Parathyroid adenoma (tissue), 2 donors: ENCODE results near the gene POLD1.

Source experiments
- H2AFZ ChIP-seq: fragments of 300-600 bp; sonication (generic); one replicate; pipeline ENCODE4 v1.7.0; 2017; ENCODE audit warnings: antibody characterized with exemption, mild to moderate bottlenecking
- H3K27ac ChIP-seq: fragments of 300-600 bp; sonication (generic); one replicate; pipeline ENCODE4 v1.7.0; 2017
- H3K27me3 ChIP-seq: fragments of 300-600 bp; sonication (generic); one replicate; pipeline ENCODE4 v1.7.0; 2017; ENCODE audit warnings: low read length; ENCODE audit not compliant: control insufficient read depth, insufficient read depth
- H3K36me3 ChIP-seq: fragments of 300-600 bp; sonication (generic); one replicate; pipeline ENCODE4 v1.7.0; 2017; ENCODE audit warnings: low read length; ENCODE audit not compliant: control insufficient read depth, insufficient read depth
- H3K4me1 ChIP-seq: fragments of 300-600 bp; sonication (generic); one replicate; pipeline ENCODE4 v1.7.0; 2017; ENCODE audit warnings: control low read depth
- H3K4me2 ChIP-seq: fragments of 300-600 bp; sonication (generic); one replicate; pipeline ENCODE4 v1.7.0; 2017; ENCODE audit warnings: low read length
- H3K4me3 ChIP-seq: fragments of 300-600 bp; sonication (generic); one replicate; pipeline ENCODE4 v1.7.0; 2017; ENCODE audit warnings: low read depth, low read length
- H3K79me2 ChIP-seq: fragments of 300-600 bp; sonication (generic); one replicate; pipeline ENCODE4 v1.7.0; 2017; ENCODE audit warnings: control low read depth
- H3K9ac ChIP-seq: fragments of 300-600 bp; sonication (generic); one replicate; pipeline ENCODE4 v1.7.0; 2017; ENCODE audit warnings: mild to moderate bottlenecking
- H3K9me3 ChIP-seq: fragments of 300-600 bp; sonication (generic); one replicate; pipeline ENCODE4 v1.7.0; 2017; ENCODE audit warnings: low read length; ENCODE audit not compliant: control insufficient read depth
- TF ChIP-seq, protein P1 (sequence below): fragments of 300-600 bp; sonication (generic); IDR thresholded peaks from one replicate; pipeline ENCODE4 v1.7.0; 2017; ENCODE audit warnings: antibody characterized with exemption, mild to moderate bottlenecking
- donor health status: primary hyperparathyroidism.

POLD1 gene

DNA sequence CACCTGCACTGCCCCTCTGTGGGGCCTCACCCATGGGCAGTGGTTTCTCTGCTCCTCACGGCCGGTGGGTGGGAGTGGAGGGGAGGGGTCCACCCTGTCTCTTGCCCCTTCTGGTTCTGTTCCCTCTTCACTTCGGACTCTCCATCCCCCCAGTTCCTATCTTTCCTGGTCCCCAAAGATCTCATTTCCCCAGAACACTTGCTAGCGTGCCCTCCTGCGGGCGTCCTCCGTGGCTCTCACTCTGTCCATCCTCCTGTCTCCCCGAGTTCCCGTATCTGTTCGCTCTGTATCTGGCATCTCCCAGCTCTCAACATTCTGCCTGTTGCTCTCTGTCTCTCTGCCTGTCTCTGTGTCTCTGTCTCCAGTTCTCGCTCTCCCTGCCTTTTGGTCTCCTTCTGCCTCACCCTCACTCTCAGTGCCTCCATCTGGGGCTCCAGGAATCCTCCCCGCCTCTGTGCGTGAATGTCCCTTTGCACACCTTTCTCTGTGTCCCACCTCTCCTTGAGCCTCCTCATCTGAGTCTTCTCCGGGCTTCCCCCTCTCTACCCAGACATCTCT is 35.0 kb downstream of the POLD1 start:
- H3K36me3 ChIP-seq: no peaks in the 10 kb centered on the region
- no peak overlapping the region for H3K4me3 ChIP-seq
- no peak overlapping the region for H2AFZ ChIP-seq
- no peak overlapping the region for H3K27ac ChIP-seq
- H3K79me2 ChIP-seq: no peaks in the 10 kb centered on the region
- no peaks in the 10 kb centered on the region for H3K4me1 ChIP-seq
- no peak overlapping the region for H3K4me2 ChIP-seq
- no peak overlapping the region for H3K9ac ChIP-seq
- H3K27me3 ChIP-seq: no peaks in the 10 kb centered on the region
- H3K9me3 ChIP-seq: no peaks in the 10 kb centered on the region
- TF ChIP-seq, protein P1, sequence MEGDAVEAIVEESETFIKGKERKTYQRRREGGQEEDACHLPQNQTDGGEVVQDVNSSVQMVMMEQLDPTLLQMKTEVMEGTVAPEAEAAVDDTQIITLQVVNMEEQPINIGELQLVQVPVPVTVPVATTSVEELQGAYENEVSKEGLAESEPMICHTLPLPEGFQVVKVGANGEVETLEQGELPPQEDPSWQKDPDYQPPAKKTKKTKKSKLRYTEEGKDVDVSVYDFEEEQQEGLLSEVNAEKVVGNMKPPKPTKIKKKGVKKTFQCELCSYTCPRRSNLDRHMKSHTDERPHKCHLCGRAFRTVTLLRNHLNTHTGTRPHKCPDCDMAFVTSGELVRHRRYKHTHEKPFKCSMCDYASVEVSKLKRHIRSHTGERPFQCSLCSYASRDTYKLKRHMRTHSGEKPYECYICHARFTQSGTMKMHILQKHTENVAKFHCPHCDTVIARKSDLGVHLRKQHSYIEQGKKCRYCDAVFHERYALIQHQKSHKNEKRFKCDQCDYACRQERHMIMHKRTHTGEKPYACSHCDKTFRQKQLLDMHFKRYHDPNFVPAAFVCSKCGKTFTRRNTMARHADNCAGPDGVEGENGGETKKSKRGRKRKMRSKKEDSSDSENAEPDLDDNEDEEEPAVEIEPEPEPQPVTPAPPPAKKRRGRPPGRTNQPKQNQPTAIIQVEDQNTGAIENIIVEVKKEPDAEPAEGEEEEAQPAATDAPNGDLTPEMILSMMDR: no peak

DNA sequence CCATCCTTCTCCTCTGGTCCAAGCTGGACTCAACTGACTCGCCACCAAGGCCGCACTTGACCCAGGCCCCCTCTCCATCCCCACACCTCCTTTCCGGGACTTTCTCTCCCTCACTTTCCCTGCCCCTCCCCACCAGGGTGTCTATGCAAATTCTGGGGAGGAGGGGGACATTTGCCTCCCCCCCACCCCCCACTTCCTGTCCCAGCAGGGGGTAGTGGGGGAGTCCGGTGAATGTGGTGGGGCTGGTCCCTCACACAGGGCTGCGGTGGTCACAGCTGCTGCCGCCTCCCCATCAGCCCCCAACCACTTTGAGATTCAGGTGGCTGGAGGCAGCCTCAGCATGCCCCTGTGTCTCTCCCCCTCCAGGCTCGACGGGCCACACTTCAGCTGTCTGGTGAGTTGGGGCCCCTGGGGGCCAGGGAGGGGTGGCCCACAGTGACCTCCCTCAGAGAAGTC is 35.5 kb downstream of the POLD1 start:
- TF ChIP-seq, protein P1: no peak
- H3K4me2 ChIP-seq: no peak overlapping the region
- no peak overlapping the region for H2AFZ ChIP-seq
- H3K4me1 ChIP-seq: no peaks in the 10 kb centered on the region
- no peaks in the 10 kb centered on the region for H3K27me3 ChIP-seq
- no peaks in the 10 kb centered on the region for H3K79me2 ChIP-seq
- H3K27ac ChIP-seq: no peak overlapping the region
- H3K9me3 ChIP-seq: no peaks in the 10 kb centered on the region
- no peaks in the 10 kb centered on the region for H3K36me3 ChIP-seq
- no peak overlapping the region for H3K4me3 ChIP-seq
- no peak overlapping the region for H3K9ac ChIP-seq

DNA sequence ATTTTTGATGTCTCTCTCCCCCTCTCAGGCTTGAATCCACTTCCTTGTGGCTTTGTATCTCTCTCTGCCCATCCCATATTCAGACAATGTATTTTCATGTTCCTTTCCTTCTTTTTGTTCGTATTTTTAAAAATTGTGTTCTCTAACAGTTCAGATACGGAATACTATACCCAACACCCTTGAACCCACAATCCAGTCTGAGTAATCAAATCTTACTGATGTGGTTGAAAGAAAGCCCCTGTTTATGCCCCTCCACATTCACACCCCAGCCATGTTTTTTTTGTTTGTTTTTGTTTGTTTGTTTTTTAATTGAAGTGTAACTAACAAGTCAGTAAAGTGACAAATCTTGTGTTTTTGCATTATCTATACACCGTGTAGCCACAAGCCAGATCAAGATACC is 36.0 kb downstream of the POLD1 start:
- TF ChIP-seq, protein P1: no peak
- no peak overlapping the region for H2AFZ ChIP-seq
- no peak overlapping the region for H3K4me3 ChIP-seq
- no peaks in the 10 kb centered on the region for H3K36me3 ChIP-seq
- no peak overlapping the region for H3K4me2 ChIP-seq
- no peaks in the 10 kb centered on the region for H3K9me3 ChIP-seq
- no peaks in the 10 kb centered on the region for H3K27me3 ChIP-seq
- H3K79me2 ChIP-seq: no peaks in the 10 kb centered on the region
- no peak overlapping the region for H3K27ac ChIP-seq
- no peak overlapping the region for H3K9ac ChIP-seq
- no peaks in the 10 kb centered on the region for H3K4me1 ChIP-seq

DNA sequence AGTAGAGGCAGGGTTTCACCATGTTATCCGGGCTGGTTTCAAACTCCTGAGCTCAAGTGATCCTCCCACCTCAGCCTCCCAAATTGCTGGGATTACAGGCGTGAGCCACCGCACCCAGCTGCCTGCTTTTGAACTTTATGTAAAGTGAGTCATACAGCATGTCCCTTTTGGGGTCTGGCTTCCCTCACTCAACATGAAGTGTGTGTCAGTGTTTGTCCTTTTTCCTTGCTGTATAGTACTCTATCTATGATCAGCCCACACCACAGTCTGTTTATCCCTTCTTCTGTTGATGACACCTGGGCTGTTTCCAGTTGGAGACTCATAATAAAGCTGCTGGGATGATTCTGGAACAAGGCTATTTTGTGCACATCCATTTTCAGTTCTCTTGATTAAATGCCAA is 36.7 kb downstream of the POLD1 start:
- Histone ChIP-seq H3K79me2 (no peaks in the 10 kb centered on the region), H3K27me3 (no peaks in the 10 kb centered on the region), H3K4me2 (no peak overlapping the region), H3K9me3 (no peaks in the 10 kb centered on the region), H3K4me3 (no peak overlapping the region), H3K4me1 (no peaks in the 10 kb centered on the region), H3K27ac (no peak overlapping the region), H2AFZ (no peak overlapping the region), H3K36me3 (no peaks in the 10 kb centered on the region), H3K9ac (no peak overlapping the region)
- TF ChIP-seq, protein P1: no peak
